Choroid plexus epithelial cell (primary cell): ENCODE measurements around the gene GIMAP8.

Experiments used
- DNase-seq: peaks from one replicate; pipeline ENCODE4 v3.0.0-alpha.2; 2010; ENCODE audit warnings: low read depth
- H3K4me3 ChIP-seq: 2 replicates; pipeline ENCODE4 v1.5.1; 2011; ENCODE audit warnings: low read depth, mild to moderate bottlenecking, control low read depth, low read length, moderate library complexity
- TF ChIP-seq, protein P1 (sequence below): conservative IDR thresholded peaks from 2 replicates; pipeline ENCODE4 v1.5.1; 2011; ENCODE audit warnings: low read depth, mild to moderate bottlenecking, control low read depth, inconsistent platforms, low read length, moderate library complexity

Gene GIMAP8

DNA sequence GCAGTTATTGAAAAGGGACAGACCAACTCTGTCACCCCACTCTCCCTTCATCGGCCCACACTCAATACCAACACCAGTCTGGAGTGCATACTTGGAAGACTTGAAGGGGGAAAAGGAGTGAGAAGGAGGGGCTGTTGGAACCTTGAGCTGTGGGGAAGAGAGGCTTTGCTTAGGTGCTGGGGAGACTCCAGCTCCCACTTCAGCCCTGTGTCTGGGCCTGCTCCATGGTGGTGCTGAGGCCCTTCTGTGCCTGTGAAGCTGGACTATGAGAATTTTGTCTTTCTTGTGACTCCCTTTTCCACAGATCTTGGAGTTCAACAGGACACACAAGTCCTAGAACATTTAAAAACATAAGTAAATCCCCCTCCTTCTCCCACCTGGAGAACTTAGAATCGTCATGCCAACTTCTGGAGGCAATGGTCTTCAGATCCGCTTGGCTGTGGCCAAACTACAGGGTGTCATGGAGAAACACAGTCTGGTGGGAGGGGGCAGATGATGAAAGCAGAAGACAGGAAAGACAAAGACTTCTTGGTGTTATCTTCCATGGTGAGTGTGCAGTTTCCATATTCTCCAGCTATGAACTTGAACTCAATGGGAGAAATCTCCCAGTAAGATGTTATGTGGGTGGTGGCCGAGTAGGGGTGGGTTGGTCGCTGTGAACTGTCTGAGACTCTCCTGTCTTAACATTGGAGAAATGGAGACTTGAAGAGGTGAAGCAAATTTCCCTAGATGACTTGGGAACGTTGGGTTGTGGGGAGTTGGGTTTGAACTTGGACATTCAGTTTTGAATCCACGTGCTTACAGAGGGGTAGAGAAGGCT, 18.4 kb upstream of the GIMAP8 start:
- DNase-seq: no peak
- TF ChIP-seq, protein P1, sequence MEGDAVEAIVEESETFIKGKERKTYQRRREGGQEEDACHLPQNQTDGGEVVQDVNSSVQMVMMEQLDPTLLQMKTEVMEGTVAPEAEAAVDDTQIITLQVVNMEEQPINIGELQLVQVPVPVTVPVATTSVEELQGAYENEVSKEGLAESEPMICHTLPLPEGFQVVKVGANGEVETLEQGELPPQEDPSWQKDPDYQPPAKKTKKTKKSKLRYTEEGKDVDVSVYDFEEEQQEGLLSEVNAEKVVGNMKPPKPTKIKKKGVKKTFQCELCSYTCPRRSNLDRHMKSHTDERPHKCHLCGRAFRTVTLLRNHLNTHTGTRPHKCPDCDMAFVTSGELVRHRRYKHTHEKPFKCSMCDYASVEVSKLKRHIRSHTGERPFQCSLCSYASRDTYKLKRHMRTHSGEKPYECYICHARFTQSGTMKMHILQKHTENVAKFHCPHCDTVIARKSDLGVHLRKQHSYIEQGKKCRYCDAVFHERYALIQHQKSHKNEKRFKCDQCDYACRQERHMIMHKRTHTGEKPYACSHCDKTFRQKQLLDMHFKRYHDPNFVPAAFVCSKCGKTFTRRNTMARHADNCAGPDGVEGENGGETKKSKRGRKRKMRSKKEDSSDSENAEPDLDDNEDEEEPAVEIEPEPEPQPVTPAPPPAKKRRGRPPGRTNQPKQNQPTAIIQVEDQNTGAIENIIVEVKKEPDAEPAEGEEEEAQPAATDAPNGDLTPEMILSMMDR: no peak
- H3K4me3 ChIP-seq: no peak overlapping the region

DNA sequence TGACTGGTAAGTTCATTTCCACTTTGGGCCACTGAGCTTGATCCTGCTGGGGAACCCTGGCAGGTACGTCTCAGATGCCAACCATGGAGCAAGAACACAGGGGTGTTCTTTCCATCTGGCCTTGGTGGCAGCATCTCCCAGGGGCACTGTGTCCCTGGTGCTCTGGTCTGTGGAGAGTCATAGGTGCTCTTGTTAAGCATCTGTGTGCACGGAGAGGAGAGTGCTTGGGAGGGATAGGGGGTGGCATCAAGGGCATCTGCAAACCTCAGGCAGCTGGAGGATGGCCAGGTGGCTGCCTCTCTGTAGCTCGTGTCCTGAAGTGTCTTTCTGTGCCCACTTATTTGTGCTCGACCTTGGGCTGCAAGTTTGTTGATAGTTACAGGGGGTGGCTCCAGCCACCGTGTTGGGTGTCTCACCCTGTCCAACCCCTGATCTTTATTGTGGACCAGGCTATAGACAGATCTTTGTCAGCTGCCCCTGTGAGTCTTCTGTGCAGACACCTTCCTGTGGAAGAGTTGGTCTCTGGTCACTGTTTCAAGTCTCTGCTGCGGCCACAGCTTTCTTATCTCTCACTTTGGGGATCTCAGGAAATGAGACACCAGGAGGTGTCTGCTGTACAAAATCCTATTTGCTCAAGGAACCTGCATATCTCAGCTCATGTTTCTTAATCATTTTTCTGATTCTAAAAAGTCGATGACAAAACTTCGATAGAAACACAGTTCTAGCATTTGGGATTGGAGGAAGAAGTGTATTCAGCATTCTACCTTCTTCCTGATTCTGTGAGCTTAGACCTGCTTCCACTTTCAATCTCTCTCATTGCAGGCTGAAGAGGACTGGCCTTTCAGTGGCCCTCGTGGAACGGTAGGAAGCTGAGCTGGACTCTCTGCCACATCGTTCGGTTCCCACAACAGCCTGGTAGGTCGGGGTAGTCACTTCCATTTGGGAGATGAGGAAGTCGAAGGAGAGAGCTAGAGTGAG, 17.2 kb upstream of the GIMAP8 start:
- H3K4me3 ChIP-seq: no peak overlapping the region
- no peak for DNase-seq
- TF ChIP-seq, protein P1: no peak

DNA sequence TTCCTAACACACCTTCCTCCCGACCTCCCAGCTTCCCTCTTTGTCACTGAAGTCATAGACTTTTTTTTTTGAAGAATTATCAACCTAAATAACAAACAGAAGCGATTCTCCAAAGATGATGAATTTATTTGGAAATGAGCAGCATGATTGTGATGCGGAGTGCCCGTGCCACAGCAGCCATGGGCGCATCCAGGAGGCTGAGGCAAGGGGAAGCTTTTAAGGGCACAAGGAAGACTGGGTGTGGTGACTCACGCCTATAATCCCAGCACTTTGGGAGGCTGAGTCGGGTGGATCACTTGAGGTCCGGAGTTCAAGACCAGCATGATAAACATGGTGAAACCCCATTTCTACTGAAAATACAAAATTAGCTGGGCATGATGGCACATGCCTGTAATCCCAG, 16.2 kb upstream of the GIMAP8 start:
- TF ChIP-seq, protein P1: no peak
- H3K4me3 ChIP-seq: no peak overlapping the region
- DNase-seq: no peak

DNA sequence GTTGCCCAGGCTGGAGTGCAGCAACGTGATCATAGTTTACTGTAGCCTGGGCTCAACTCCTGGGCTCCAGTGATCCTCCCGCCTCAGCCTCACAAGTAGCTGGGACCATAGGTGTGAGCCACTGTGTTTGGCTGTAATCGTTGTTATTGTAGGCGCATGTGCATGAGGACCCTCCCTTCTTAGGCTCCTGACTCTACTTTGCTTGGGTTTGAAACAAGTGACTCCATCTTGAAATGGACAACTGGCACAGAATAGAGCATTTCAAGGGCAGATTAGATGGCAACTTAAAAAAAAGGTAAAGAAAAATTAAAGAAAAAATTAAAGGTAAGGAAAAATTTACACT, 15.4 kb upstream of the GIMAP8 start:
- TF ChIP-seq, protein P1: no peak
- H3K4me3 ChIP-seq: no peak overlapping the region
- DNase-seq: no peak

- DNase-seq: no peak
- H3K4me3 ChIP-seq: no peak overlapping the region
- TF ChIP-seq, protein P1: no peak
Observed at GRCh38 chr7:150435390-150436073, 14.9 kb upstream of the GIMAP8 start.

DNA sequence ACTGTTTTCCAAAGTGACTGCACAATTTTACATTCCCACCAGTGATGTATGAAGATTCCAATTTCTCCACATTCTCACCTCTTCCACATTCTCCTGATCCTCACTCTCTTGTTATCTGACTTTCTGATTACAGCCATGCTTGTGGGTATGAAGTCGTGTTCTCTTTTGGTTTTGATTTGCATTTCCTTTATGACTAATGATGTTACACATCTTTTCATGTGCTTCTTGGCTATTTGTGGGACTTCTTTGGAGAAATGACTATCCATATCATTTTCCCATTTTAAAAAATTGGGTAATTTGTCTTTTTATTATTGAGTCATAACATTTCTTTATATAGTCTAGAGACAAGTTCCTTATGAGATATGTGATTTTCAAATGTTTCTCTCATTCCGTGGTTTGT, 10.5 kb upstream of the GIMAP8 start:
- DNase-seq: peak; percentile 15
- TF ChIP-seq, protein P1: no peak
- no peak overlapping the region for H3K4me3 ChIP-seq
